B cell (primary cell): Measurements from ENCODE around the gene NBL1. TPM values are rescaled to one million over a fixed set of nuclear protein-coding genes. Genes with fewer than 3 reads are reported as not detected.
A peak's percentile ranks its signal among the peaks of the same experiment; 100 is the strongest.

Source experiments
- ATAC-seq: fragments of 200-7000 bp; cut with Tn5 transposase; one replicate; pipeline ENCODE4 v1.10.0; 2021; ENCODE audit warnings: low read depth, mild to moderate bottlenecking, moderate number of reproducible peaks, moderate library complexity
- CTCF ChIA-PET: fragments of 350-600 bp; sonication (Branson Sonifier 250); formaldehyde crosslinking; loops from one replicate; lab custom pipeline; 2021; ENCODE audit warnings: antibody characterized with exemption, inconsistent platforms; lab: Charles Lee
- POLR2A ChIA-PET: fragments of 350-600 bp; sonication (Branson Sonifier 250); formaldehyde crosslinking; loops from one replicate; lab custom pipeline; 2021; ENCODE audit warnings: antibody characterized with exemption; lab: Charles Lee
- DNase-seq: peaks from one replicate; pipeline ENCODE4 v3.0.0; 2013
- H2AFZ ChIP-seq: 2 replicates; pipeline ENCODE4 v1.6.1; 2012; ENCODE audit warnings: mild to moderate bottlenecking, low read depth, low read length; ENCODE audit not compliant: insufficient read depth, poor library complexity, severe bottlenecking
- H3K27ac ChIP-seq, 2 donors: 1 replicate in 1 of 2; 2 replicates in 1 of 2; pipeline ENCODE4 v1.5.1; 2012 to 2013; ENCODE audit warnings: low read length in 2 of 2, mild to moderate bottlenecking in 2 of 2, moderate library complexity in 1 of 2
- H3K27me3 ChIP-seq, 4 experiments: fragments of 200-600 bp in 1 of 4; sonication (generic) in 1 of 4; replicated peaks in 1 of 4; 1 replicate in 2 of 4; 2 replicates in 2 of 4; pipeline versions ENCODE4 v1.6.1 to v1.7.0; 2013 to 2016; ENCODE audit warnings: low read length in 3 of 4, mild to moderate bottlenecking in 2 of 4, mixed read lengths in 1 of 4, moderate library complexity in 1 of 4; ENCODE audit not compliant: insufficient read depth in 4 of 4, control insufficient read depth in 3 of 4; ENCODE audit errors: control extremely low read depth in 1 of 4
- H3K36me3 ChIP-seq, 2 experiments: replicated peaks in 1 of 2; 1 replicate in 1 of 2; 2 replicates in 1 of 2; pipeline versions ENCODE4 v1.6.1 to v1.7.1; 2013; ENCODE audit warnings: low read length in 1 of 2; ENCODE audit not compliant: insufficient read depth in 2 of 2, control insufficient read depth in 1 of 2; ENCODE audit errors: control extremely low read depth in 1 of 2, extremely low read depth in 1 of 2
- H3K4me1 ChIP-seq, 2 donors: fragments of 200-600 bp in 1 of 2; sonication (generic) in 1 of 2; 1 replicate in 1 of 2; 2 replicates in 1 of 2; pipeline versions ENCODE4 v1.5.1 to v1.6.1; 2013 to 2017; ENCODE audit warnings: low read length in 2 of 2; ENCODE audit not compliant: control insufficient read depth in 2 of 2, insufficient read depth in 2 of 2
- H3K4me2 ChIP-seq: replicated peaks from 2 replicates; pipeline ENCODE3; 2012; ENCODE audit warnings: mild to moderate bottlenecking, low read depth, low read length; ENCODE audit not compliant: poor library complexity, severe bottlenecking
- H3K4me3 ChIP-seq, 5 experiments: fragments of 200-600 bp in 1 of 5; sonication (generic) in 1 of 5; 1 replicate in 3 of 5; 2 replicates in 2 of 5; pipeline versions ENCODE4 v1.5.1 to v1.7.0; 2011 to 2016; ENCODE audit warnings: low read length in 4 of 5, mild to moderate bottlenecking in 4 of 5, low read depth in 2 of 5, control low read depth in 1 of 5, moderate library complexity in 1 of 5; ENCODE audit not compliant: insufficient read depth in 1 of 5; ENCODE audit errors: control extremely low read depth in 1 of 5, extremely low read depth in 1 of 5
- H3K79me2 ChIP-seq: fragments of 200-600 bp; sonication (generic); one replicate; pipeline ENCODE4 v1.6.0; 2016; ENCODE audit warnings: low read length; ENCODE audit not compliant: control insufficient read depth, insufficient read depth
- H3K9ac ChIP-seq: fragments of 200-600 bp; sonication (generic); 2 replicates; pipeline ENCODE4 v1.6.1; 2017; ENCODE audit warnings: mild to moderate bottlenecking, low read length, moderate library complexity
- H3K9me3 ChIP-seq, 3 donors: one replicate each; pipeline versions ENCODE4 v1.6.1 to v1.7.1; 2013; ENCODE audit warnings: low read length in 2 of 3; ENCODE audit not compliant: control insufficient read depth in 2 of 3, insufficient read depth in 1 of 3; ENCODE audit errors: control extremely low read depth in 1 of 3
- H4K20me1 ChIP-seq: 2 replicates; pipeline ENCODE4 v1.6.0; 2012; ENCODE audit warnings: mild to moderate bottlenecking, low read length; ENCODE audit not compliant: insufficient read depth, control insufficient read depth, poor library complexity, severe bottlenecking
- H3K27ac Mint-ChIP-seq: one replicate; pipeline ENCODE4 v1.8.0; 2021; ENCODE audit warnings: mixed read lengths
- H3K27me3 Mint-ChIP-seq: one replicate; pipeline ENCODE4 v1.8.0; 2021; ENCODE audit warnings: mixed read lengths
- H3K4me1 Mint-ChIP-seq: one replicate; pipeline ENCODE4 v1.8.0; 2021; ENCODE audit warnings: mixed read lengths
- H3K4me3 Mint-ChIP-seq: one replicate; pipeline ENCODE4 v1.8.0; 2021; ENCODE audit warnings: mixed read lengths
- H3K9me3 Mint-ChIP-seq: one replicate; pipeline ENCODE4 v1.8.0; 2022; ENCODE audit warnings: mixed read lengths; ENCODE audit not compliant: insufficient read depth
- EZH2 ChIP-seq: IDR thresholded peaks from 2 replicates; pipeline ENCODE4 v1.6.1; 2012; ENCODE audit warnings: borderline replicate concordance, low read depth, mild to moderate bottlenecking, moderate library complexity, low read length; ENCODE audit not compliant: insufficient read depth, poor library complexity, severe bottlenecking
- WGBS: methylation state at CpG from one replicate; pipeline ENCODE4 v1.1.5; 2013; ENCODE audit warnings: missing lambda C conversion rate; ENCODE audit not compliant: insufficient coverage; 5-methylcytosine and 5-hydroxymethylcytosine counted together
- intact Hi-C: fragments of 100-400 bp; cut with micrococcal nuclease; formaldehyde crosslinking; loops from one replicate; pipeline ENCODE4 v1.10.0; 2022
- polyA plus RNA-seq: library from polyadenylated mRNA; depleted of rRNA; stranded (reverse); fragments of >200 nt; gene quantifications from 2 replicates; pipeline ENCODE4 v1.2.3, GENCODE V29; 2012
- total RNA-seq, 2 donors: library from RNA; stranded (reverse); fragments of 120-200 nt in 1 of 2; gene quantifications; 1 replicate in 1 of 2; 2 replicates in 1 of 2; pipeline versions ENCODE4 v1.2.3 to v1.2.4, GENCODE V29; 2013 to 2022
- TF ChIP-seq, protein P1 (sequence below): fragments of 200-600 bp; IDR thresholded peaks from one replicate; pipeline ENCODE4 v1.8.0; 2022; ENCODE audit warnings: antibody characterized with exemption, mild to moderate bottlenecking

Gene NBL1
- total and polyA plus RNA-seq, 2 donors (not counting 1 experiment from before 2014, with no cell fraction given): 0.74 to 0.97 TPM

DNA sequence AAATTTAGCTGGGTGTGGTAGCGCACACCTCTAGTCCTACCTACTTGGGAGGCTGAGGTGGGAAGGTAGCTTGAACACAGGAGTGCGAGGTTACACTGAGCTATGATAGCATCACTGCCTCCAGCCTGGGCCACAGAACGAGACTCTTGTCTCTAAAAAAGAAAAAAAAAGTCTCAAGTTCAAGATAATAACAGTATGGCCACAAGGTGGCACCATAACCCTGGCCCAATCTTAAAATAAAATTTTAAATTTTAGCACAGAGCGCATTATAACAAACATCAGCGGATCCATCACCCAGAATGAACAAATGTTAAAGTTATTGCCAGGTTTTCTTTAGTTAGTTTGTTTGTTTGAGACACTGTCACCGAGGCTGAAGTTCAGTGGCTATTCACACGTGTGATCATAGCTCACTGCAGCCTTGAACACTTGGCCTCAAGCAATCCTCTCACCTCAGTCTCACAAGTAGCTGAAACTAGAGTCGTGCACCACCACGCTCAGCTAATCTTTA is 17.7 kb downstream of the NBL1 start:
- Mint-ChIP-seq H3K27me3 (peaks cover 42% of the 10 kb centered on the region), H3K4me3 (no peak overlapping the region), H3K4me1 (peaks cover 17% of the 10 kb centered on the region), H3K27ac (no peak overlapping the region), H3K9me3 (no peaks in the 10 kb centered on the region)
- Histone ChIP-seq H3K4me3 (no peak overlapping the region), H3K27me3 (peaks cover 0 to 28% (median 7%) of the 10 kb centered on the region in 4 experiments), H3K27ac (no peak overlapping the region), H3K36me3 (no peaks in the 10 kb centered on the region), H2AFZ (no peak overlapping the region), H4K20me1 (no peaks in the 10 kb centered on the region), H3K4me2 (no peak overlapping the region), H3K9ac (no peak overlapping the region), H3K79me2 (no peaks in the 10 kb centered on the region), H3K9me3 (peaks cover 0 to 8% (median 0%) of the 10 kb centered on the region in 3 donors), H3K4me1 (peaks cover 22 to 23% of the 10 kb centered on the region in 2 donors)
- CTCF ChIA-PET: interaction anchor here (0.7 to 4.2 kb wide), 32 partner anchors 8 to 769 kb away, joined by 3 to 49 read pairs (median 4); no protein-coding TSS in a partner anchor
- peak; percentile 64 for DNase-seq
- POLR2A ChIA-PET: interaction anchor here (0.6 kb wide), 1 partner anchor 56 kb away, joined by 3 read pairs; no protein-coding TSS in a partner anchor
- WGBS: 14% methylated on average over 3 of the region's 9 CpGs
- ATAC-seq: peak; percentile 20
- TF ChIP-seq, protein P1, sequence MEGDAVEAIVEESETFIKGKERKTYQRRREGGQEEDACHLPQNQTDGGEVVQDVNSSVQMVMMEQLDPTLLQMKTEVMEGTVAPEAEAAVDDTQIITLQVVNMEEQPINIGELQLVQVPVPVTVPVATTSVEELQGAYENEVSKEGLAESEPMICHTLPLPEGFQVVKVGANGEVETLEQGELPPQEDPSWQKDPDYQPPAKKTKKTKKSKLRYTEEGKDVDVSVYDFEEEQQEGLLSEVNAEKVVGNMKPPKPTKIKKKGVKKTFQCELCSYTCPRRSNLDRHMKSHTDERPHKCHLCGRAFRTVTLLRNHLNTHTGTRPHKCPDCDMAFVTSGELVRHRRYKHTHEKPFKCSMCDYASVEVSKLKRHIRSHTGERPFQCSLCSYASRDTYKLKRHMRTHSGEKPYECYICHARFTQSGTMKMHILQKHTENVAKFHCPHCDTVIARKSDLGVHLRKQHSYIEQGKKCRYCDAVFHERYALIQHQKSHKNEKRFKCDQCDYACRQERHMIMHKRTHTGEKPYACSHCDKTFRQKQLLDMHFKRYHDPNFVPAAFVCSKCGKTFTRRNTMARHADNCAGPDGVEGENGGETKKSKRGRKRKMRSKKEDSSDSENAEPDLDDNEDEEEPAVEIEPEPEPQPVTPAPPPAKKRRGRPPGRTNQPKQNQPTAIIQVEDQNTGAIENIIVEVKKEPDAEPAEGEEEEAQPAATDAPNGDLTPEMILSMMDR: peak; percentile 79
- no peak for TF ChIP-seq EZH2
- intact Hi-C loops: loop anchor here (1.0 kb wide), 1 partner anchor 43 kb away; no protein-coding TSS in a partner anchor

DNA sequence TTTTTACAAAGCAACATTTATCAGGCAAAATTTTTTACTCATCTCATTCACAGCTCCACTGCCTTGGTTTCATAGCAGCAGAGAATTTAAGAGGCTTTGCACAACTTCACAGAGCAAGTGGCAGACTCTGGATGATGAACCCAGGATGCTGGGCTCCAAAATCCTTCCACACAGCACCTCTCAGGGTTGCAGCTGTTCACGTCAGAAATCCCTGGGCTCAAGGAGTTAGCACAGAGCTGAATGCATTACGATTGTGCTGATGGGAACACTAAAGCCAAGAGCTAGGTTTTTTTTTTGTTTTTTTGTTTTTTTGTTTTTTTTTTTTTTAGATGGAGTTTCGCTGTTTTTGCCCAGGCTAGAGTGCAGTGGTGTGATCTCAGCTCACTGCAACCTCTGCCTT is 18.2 kb downstream of the NBL1 start:
- ChIA-PET POLR2A (interaction anchor here (0.6 kb wide), 1 partner anchor 56 kb away, joined by 3 read pairs; no protein-coding TSS in a partner anchor), CTCF (interaction anchor here (0.7 to 4.2 kb wide), 29 partner anchors 9 to 1065 kb away, joined by 3 to 49 read pairs (median 4); no protein-coding TSS in a partner anchor)
- ATAC-seq (no peak), DNase-seq (no peak)
- intact Hi-C loops: no loop called here
- TF ChIP-seq, protein P1: no peak
- TF ChIP-seq EZH2: no peak
- Histone ChIP-seq H3K4me2 (no peak overlapping the region), H3K4me3 (no peak overlapping the region), H3K27ac (no peak overlapping the region), H2AFZ (no peak overlapping the region), H4K20me1 (no peaks in the 10 kb centered on the region), H3K9ac (no peak overlapping the region), H3K79me2 (no peaks in the 10 kb centered on the region), H3K36me3 (no peaks in the 10 kb centered on the region), H3K9me3 (peaks cover 0 to 8% (median 0%) of the 10 kb centered on the region in 3 donors), H3K4me1 (peaks cover 22 to 23% of the 10 kb centered on the region in 2 donors), H3K27me3 (peaks cover 0 to 32% (median 7%) of the 10 kb centered on the region in 4 experiments)
- WGBS: 93% methylated on average over 3 of the region's 3 CpGs
- Mint-ChIP-seq H3K27ac (no peak overlapping the region), H3K4me3 (no peak overlapping the region), H3K27me3 (peaks cover 47% of the 10 kb centered on the region), H3K4me1 (peaks cover 19% of the 10 kb centered on the region), H3K9me3 (no peaks in the 10 kb centered on the region)
